Right lobe of liver (tissue), 4 donors: Measurements from ENCODE around the gene COL11A2.

Source experiments
- POLR2A ChIP-seq: fragments of 450-650 bp; IDR thresholded peaks from one replicate; pipeline ENCODE4 v1.6.1; 2017; ENCODE audit warnings: antibody characterized with exemption, mild to moderate bottlenecking
- TF ChIP-seq, protein P1 (sequence below), 4 donors: fragments of 200-600 bp in 3 of 4; fragments of 450-650 bp in 1 of 4; IDR thresholded peaks; one replicate each; pipeline versions ENCODE4 v1.5.1 to v1.8.0; 2016 to 2022; ENCODE audit warnings: antibody characterized with exemption in 4 of 4, mild to moderate bottlenecking in 2 of 4
- donor health status: DM: no; HTN: no; CAD: no.
- donor health status: DM: no; HTN: no; CAD: no.
- donor health status: DM: no; HTN: yes; CAD: no.

DNA sequence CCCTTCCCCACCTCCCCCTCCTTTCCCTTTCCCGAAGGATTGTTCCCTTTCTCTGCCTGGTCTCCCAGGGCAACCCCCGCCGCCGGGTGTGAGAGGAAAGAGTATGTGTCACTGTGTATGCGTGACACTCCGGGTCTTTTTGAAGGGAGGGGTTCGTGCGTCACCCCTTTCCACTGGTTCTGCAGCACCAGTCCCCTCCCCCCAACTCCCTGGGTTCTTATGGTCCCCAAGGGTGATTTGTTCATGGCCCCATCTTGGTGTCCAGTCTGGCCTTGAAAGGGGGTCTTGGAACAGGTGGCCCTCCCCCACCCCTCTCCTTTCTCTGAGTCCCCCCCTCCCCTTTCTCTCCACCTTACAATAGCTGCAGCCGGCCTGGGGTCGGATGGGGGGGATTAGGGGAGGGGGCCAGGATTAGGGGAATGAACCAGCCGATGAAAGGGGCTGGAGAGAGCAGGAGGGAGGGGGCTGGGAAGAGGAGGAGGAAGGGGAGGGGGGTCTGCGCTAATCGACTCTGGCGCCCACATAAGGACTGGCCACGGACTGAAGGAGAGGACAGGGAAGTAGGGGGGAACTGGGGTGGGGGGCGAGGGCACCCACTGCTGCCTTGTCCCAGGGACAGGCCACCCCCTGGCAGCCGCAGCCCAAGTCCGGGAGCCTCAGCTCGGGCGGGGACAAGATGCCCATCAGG, 14.7 kb upstream of the COL11A2 start:
- TF ChIP-seq, protein P1, sequence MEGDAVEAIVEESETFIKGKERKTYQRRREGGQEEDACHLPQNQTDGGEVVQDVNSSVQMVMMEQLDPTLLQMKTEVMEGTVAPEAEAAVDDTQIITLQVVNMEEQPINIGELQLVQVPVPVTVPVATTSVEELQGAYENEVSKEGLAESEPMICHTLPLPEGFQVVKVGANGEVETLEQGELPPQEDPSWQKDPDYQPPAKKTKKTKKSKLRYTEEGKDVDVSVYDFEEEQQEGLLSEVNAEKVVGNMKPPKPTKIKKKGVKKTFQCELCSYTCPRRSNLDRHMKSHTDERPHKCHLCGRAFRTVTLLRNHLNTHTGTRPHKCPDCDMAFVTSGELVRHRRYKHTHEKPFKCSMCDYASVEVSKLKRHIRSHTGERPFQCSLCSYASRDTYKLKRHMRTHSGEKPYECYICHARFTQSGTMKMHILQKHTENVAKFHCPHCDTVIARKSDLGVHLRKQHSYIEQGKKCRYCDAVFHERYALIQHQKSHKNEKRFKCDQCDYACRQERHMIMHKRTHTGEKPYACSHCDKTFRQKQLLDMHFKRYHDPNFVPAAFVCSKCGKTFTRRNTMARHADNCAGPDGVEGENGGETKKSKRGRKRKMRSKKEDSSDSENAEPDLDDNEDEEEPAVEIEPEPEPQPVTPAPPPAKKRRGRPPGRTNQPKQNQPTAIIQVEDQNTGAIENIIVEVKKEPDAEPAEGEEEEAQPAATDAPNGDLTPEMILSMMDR (IDR thresholded peaks at IDR 0.05) = no peak
- no peak for TF ChIP-seq POLR2A
